Loucy (cell line): Measurements from ENCODE around the gene DDR2.

Source experiments
- H2AFZ ChIP-seq: fragments of 200-600 bp; sonication (generic); 2 replicates; pipeline ENCODE4 v1.6.0; 2016; ENCODE audit warnings: antibody characterized with exemption, mild to moderate bottlenecking, low read length, moderate library complexity
- H3F3A ChIP-seq: fragments of 200-600 bp; 2 replicates; pipeline ENCODE4 v1.6.0; 2016; ENCODE audit warnings: antibody characterized with exemption, low read depth, mild to moderate bottlenecking
- H3K27me3 ChIP-seq: fragments of 200-600 bp; sonication (generic); 2 replicates; pipeline ENCODE4 v1.6.1; 2014; ENCODE audit warnings: low read length, mild to moderate bottlenecking; ENCODE audit not compliant: insufficient read depth, poor library complexity, severe bottlenecking
- H3K36me3 ChIP-seq: fragments of 200-600 bp; sonication (generic); 2 replicates; pipeline ENCODE4 v1.6.1; 2016; ENCODE audit warnings: low read length; ENCODE audit not compliant: insufficient read depth
- H3K4me1 ChIP-seq: fragments of 200-600 bp; sonication (generic); 2 replicates; pipeline ENCODE4 v1.5.1; 2014; ENCODE audit warnings: low read length, mild to moderate bottlenecking; ENCODE audit not compliant: insufficient read depth, poor library complexity, severe bottlenecking
- H3K4me2 ChIP-seq: fragments of 200-600 bp; sonication (generic); 2 replicates; pipeline ENCODE4 v1.6.0; 2014; ENCODE audit warnings: antibody characterized with exemption, low read length, low read depth, mild to moderate bottlenecking; ENCODE audit not compliant: poor library complexity, severe bottlenecking
- H3K4me3 ChIP-seq: fragments of 200-600 bp; sonication (generic); 2 replicates; pipeline ENCODE4 v1.5.1; 2014; ENCODE audit warnings: low read length, mild to moderate bottlenecking, mixed read lengths; ENCODE audit not compliant: poor library complexity, severe bottlenecking
- H3K79me2 ChIP-seq: fragments of 200-600 bp; sonication (generic); 2 replicates; pipeline ENCODE4 v1.6.1; 2014; ENCODE audit warnings: low read length; ENCODE audit not compliant: insufficient read depth
- H3K9ac ChIP-seq: fragments of 200-600 bp; sonication (generic); 2 replicates; pipeline ENCODE4 v1.6.0; 2014; ENCODE audit warnings: mild to moderate bottlenecking, low read depth, low read length, moderate library complexity; ENCODE audit not compliant: poor library complexity, severe bottlenecking
- H3K9me2 ChIP-seq: fragments of 200-600 bp; sonication (generic); replicated peaks from 2 replicates; pipeline ENCODE4 v1.6.1; 2016; ENCODE audit warnings: low read depth, low read length, mixed read lengths
- H3K9me3 ChIP-seq: fragments of 200-600 bp; sonication (generic); 2 replicates; pipeline ENCODE4 v1.6.1; 2014; ENCODE audit warnings: mild to moderate bottlenecking, antibody characterized with exemption, low read length, low read depth; ENCODE audit not compliant: insufficient read depth
- H4K20me1 ChIP-seq: fragments of 200-600 bp; sonication (generic); 2 replicates; pipeline ENCODE4 v1.6.0; 2014; ENCODE audit warnings: antibody characterized with exemption, low read length, mild to moderate bottlenecking; ENCODE audit not compliant: insufficient read depth, poor library complexity, severe bottlenecking
- CTCF ChIP-seq: fragments of 200-600 bp; sonication (generic); conservative IDR thresholded peaks from 2 replicates; pipeline ENCODE4 v1.5.1; 2014; ENCODE audit warnings: mild to moderate bottlenecking, antibody characterized with exemption, low read length
- EZH2phosphoT487 ChIP-seq: fragments of 200-600 bp; IDR thresholded peaks from 2 replicates; pipeline ENCODE4 v1.6.1; 2018; ENCODE audit warnings: antibody characterized with exemption, mild to moderate bottlenecking, moderate library complexity, borderline replicate concordance

The DDR2 gene

GRCh38 chr1:162649583-162649982, 17.3 kb downstream of the DDR2 start:
- Histone ChIP-seq H4K20me1 (no peaks in the 10 kb centered on the region), H3K9me3 (no peaks in the 10 kb centered on the region), H2AFZ (no peak overlapping the region), H3K9ac (no peak overlapping the region), H3K4me1 (no peaks in the 10 kb centered on the region), H3K4me3 (no peak overlapping the region), H3K9me2 (no peaks in the 10 kb centered on the region), H3K79me2 (no peaks in the 10 kb centered on the region), H3F3A (no peaks in the 10 kb centered on the region), H3K36me3 (no peaks in the 10 kb centered on the region), H3K4me2 (no peak overlapping the region), H3K27me3 (no peaks in the 10 kb centered on the region)
- TF ChIP-seq CTCF: no peak
- no peak for TF ChIP-seq EZH2phosphoT487

- no peaks in the 10 kb centered on the region for H3K79me2 ChIP-seq
- H3K36me3 ChIP-seq: no peaks in the 10 kb centered on the region
These were observed 22.8 kb downstream of the DDR2 start for GRCh38 chr1:162654915-162655620.

GRCh38 chr1:162656266-162656665, 24.0 kb downstream of the DDR2 start:
- Histone ChIP-seq H3K9ac (no peak overlapping the region), H3K27me3 (no peaks in the 10 kb centered on the region), H3K9me2 (no peaks in the 10 kb centered on the region), H3K9me3 (no peaks in the 10 kb centered on the region), H2AFZ (no peak overlapping the region), H3K79me2 (no peaks in the 10 kb centered on the region), H3K4me3 (no peak overlapping the region), H3F3A (no peaks in the 10 kb centered on the region), H4K20me1 (no peaks in the 10 kb centered on the region), H3K4me1 (peaks cover 5% of the 10 kb centered on the region), H3K36me3 (no peaks in the 10 kb centered on the region), H3K4me2 (no peak overlapping the region)
- TF ChIP-seq CTCF (no peak), EZH2phosphoT487 (no peak)

More at GRCh38 chr1:162654915-162655620, 22.8 kb downstream of the DDR2 start:
- no peaks in the 10 kb centered on the region for H3K9me3 ChIP-seq
- no peaks in the 10 kb centered on the region for H3K27me3 ChIP-seq
- TF ChIP-seq EZH2phosphoT487 (no peak), CTCF (no peak)
- H3F3A ChIP-seq: no peaks in the 10 kb centered on the region
- no peak overlapping the region for H3K4me2 ChIP-seq
- H3K4me3 ChIP-seq: no peak overlapping the region
- H3K4me1 ChIP-seq: no peaks in the 10 kb centered on the region
- no peaks in the 10 kb centered on the region for H4K20me1 ChIP-seq
- no peaks in the 10 kb centered on the region for H3K9me2 ChIP-seq
- H2AFZ ChIP-seq: no peak overlapping the region
- no peak overlapping the region for H3K9ac ChIP-seq
